Transverse colon (tissue), 4 donors: Measurements from ENCODE around the gene ACADS. TPM values are rescaled to one million over a fixed set of nuclear protein-coding genes. Genes with fewer than 3 reads are reported as not detected.

ENCODE experiments used
- DNase-seq: peaks from one replicate; pipeline ENCODE4 v3.0.0-alpha.2; 2019
- H3K27ac ChIP-seq, 4 donors: fragments of 200-600 bp; sonication (generic); 2 replicates each; pipeline ENCODE4 v1.5.1; 2016 to 2018; ENCODE audit warnings: inconsistent platforms in 4 of 4
- H3K27me3 ChIP-seq: fragments of 200-600 bp; sonication (generic); 2 replicates; pipeline ENCODE4 v1.5.1; 2017; ENCODE audit warnings: inconsistent platforms
- H3K36me3 ChIP-seq, 4 donors: fragments of 200-600 bp; sonication (generic); 2 replicates each; pipeline ENCODE4 v1.5.1; 2017 to 2019; ENCODE audit warnings: inconsistent platforms in 4 of 4
- H3K4me1 ChIP-seq, 4 donors: fragments of 200-600 bp; sonication (generic); 2 replicates each; pipeline ENCODE4 v1.5.1; 2017 to 2020; ENCODE audit warnings: inconsistent platforms in 4 of 4
- H3K4me3 ChIP-seq, 4 donors: fragments of 200-600 bp; sonication (generic); 1 replicate in 1 of 4; 2 replicates in 3 of 4; pipeline versions ENCODE4 v1.5.1 to v1.6.1; 2017 to 2019; ENCODE audit warnings: inconsistent platforms in 4 of 4
- H3K9me3 ChIP-seq, 2 donors: fragments of 200-600 bp; sonication (generic); 2 replicates each; pipeline ENCODE4 v1.5.1; 2017 to 2019; ENCODE audit warnings: inconsistent platforms in 2 of 2
- CTCF ChIP-seq, 5 experiments: fragments of 200-600 bp in 3 of 5; fragments of 450-650 bp in 2 of 5; sonication (generic) in 3 of 5; IDR thresholded peaks; 1 replicate in 2 of 5; 2 replicates in 3 of 5; pipeline ENCODE4 v1.5.1; 2016 to 2017; ENCODE audit warnings: antibody characterized with exemption in 5 of 5, inconsistent platforms in 3 of 5, mild to moderate bottlenecking in 2 of 5, moderate library complexity in 1 of 5
- EP300 ChIP-seq: sonication (generic); formaldehyde crosslinking; IDR thresholded peaks from one replicate; pipeline ENCODE4 v1.6.1; 2017; ENCODE audit warnings: antibody characterized with exemption, low read depth
- POLR2A ChIP-seq: fragments of 450-650 bp; IDR thresholded peaks from one replicate; pipeline ENCODE4 v1.6.1; 2016; ENCODE audit warnings: antibody characterized with exemption, mild to moderate bottlenecking, moderate library complexity
- POLR2AphosphoS5 ChIP-seq, 3 donors: sonication (generic); formaldehyde crosslinking; IDR thresholded peaks; one replicate each; pipeline ENCODE4 v1.6.1; 2016; ENCODE audit warnings: antibody characterized with exemption in 3 of 3
- WGBS, 2 donors: methylation state at CpG; one replicate each; pipeline ENCODE4 v1.1.5; 2018; ENCODE audit warnings: low coverage in 1 of 2; 5-methylcytosine and 5-hydroxymethylcytosine counted together
- in situ Hi-C, 4 donors: fragments of 200-750 bp; cut with MboI; loops; one replicate each; pipeline versions ENCODE4 v1.15.0 to v1.15.1; 2017; ENCODE audit warnings: low sequenced_read_pairs in 3 of 4, low pct_ligation_motif_present in 1 of 4, low pct_unique_long_range_greater_than_20kb in 1 of 4
- intact Hi-C: fragments of 100-400 bp; cut with DNase I; formaldehyde crosslinking; loops from one replicate; pipeline ENCODE4 v1.15.1; 2023; ENCODE audit warnings: low total_unique reads
- total RNA-seq, 4 donors: library from RNA; depleted of rRNA; stranded (reverse); fragments of >200 nt; gene quantifications; one replicate each; pipeline ENCODE4 v1.1.0, GENCODE V29; 2016

ACADS gene, protein sequence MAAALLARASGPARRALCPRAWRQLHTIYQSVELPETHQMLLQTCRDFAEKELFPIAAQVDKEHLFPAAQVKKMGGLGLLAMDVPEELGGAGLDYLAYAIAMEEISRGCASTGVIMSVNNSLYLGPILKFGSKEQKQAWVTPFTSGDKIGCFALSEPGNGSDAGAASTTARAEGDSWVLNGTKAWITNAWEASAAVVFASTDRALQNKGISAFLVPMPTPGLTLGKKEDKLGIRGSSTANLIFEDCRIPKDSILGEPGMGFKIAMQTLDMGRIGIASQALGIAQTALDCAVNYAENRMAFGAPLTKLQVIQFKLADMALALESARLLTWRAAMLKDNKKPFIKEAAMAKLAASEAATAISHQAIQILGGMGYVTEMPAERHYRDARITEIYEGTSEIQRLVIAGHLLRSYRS
- 100 to 1,000 TPM; 224 to 338 (median 297) TPM for total RNA-seq

GRCh38 chr12:120725659-120726509 lies at the start of gene ACADS:
Gene ACADS (plus strand): TSS chr12:120725826. CDS start chr12:120725886, 60 bp downstream.
- 4 to 7% methylated on average over 14 to 39 of the region's 66 CpGs for WGBS, 2 donors
- TF ChIP-seq EP300 (no peak), POLR2AphosphoS5 (IDR thresholded peaks at IDR 0.05) (peak; percentile 79 to 89 (median 88)), CTCF (IDR thresholded peaks at IDR 0.05) (peak in 1 of 5 experiments; percentile 24), POLR2A (peak; percentile 83)
- in situ Hi-C loops (no loop called here), intact Hi-C loops (no loop called here)
- DNase-seq, result peak; percentile 95
- peaks cover 7 to 35% (median 14%) of the 10 kb centered on the region in 4 donors for H3K4me1 ChIP-seq
- no peaks in the 10 kb centered on the region for H3K27me3 ChIP-seq
- peak within 1 kb of the TSS; percentile 86 to 90 (median 90) for H3K27ac ChIP-seq
- H3K4me3 ChIP-seq, result peak within 1 kb of the TSS; percentile 53 to 86 (median 70)
- H3K9me3 ChIP-seq, result no peaks in the 10 kb centered on the region
- peaks cover 0 to 27% (median 3%) of the 10 kb centered on the region in 4 donors for H3K36me3 ChIP-seq

DNA sequence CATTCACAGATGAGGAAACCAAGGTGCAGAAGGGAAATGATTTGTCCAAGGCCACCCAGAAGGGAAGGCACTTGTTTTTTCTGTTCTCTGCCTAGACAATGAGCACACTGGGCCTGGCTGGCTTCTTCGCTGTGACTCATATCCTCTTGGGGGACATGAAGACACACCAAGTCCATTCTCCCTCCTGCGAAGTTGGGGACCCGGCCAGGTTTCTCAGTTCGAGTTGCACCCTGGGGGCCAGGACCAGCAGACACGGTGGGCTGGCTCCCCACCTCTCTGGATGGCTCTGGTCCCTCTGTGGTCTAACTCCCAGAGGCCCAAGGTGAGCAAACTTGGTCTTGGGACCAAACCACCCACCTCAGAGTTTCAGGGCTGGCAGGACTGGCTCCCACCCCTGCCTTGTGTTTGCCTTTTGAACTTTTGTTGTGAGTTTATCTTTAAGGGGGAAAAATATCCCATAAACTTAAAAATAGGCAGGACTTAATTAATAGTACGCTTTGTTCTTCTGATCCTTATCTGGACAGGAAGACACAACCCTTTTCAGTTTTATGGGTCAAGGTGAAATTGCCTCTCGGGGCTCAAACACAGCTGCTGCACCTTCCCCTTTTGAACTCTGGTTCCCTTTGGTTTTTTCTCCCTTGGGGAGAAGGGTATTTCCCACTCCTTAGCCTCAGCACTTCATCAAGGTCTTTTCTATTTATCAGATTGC lies 47.7 kb upstream of the ACADS start:
- peaks cover 0 to 9% (median 2%) of the 10 kb centered on the region in 4 donors for H3K4me1 ChIP-seq
- no peaks in the 10 kb centered on the region for H3K9me3 ChIP-seq
- peak overlapping the region in 2 of 4 donors; percentile 9 to 25 for H3K27ac ChIP-seq
- in situ Hi-C loops, result no loop called here
- intact Hi-C loops, result no loop called here
- TF ChIP-seq EP300, result no peak
- TF ChIP-seq POLR2AphosphoS5 (IDR thresholded peaks at IDR 0.05), result no peak
- no peak for TF ChIP-seq POLR2A
- TF ChIP-seq CTCF (IDR thresholded peaks at IDR 0.05), result no peak
- no peak overlapping the region for H3K4me3 ChIP-seq
- WGBS, 2 donors, result 27 to 44% methylated on average over 2 to 7 of the region's 7 CpGs
- DNase-seq, result no peak
- H3K36me3 ChIP-seq, result no peaks in the 10 kb centered on the region
- H3K27me3 ChIP-seq, result no peaks in the 10 kb centered on the region

GRCh38 chr12:120678572-120678971 lies 47.1 kb upstream of the ACADS start:
- DNase-seq, result no peak
- Histone ChIP-seq H3K27ac (no peak overlapping the region), H3K4me3 (no peak overlapping the region), H3K4me1 (peaks cover 0 to 9% (median 2%) of the 10 kb centered on the region in 4 donors), H3K9me3 (no peaks in the 10 kb centered on the region), H3K36me3 (no peaks in the 10 kb centered on the region), H3K27me3 (no peaks in the 10 kb centered on the region)
- 27 to 59% methylated on average over 3 to 8 of the region's 8 CpGs for WGBS, 2 donors
- TF ChIP-seq CTCF (IDR thresholded peaks at IDR 0.05) (no peak), POLR2AphosphoS5 (IDR thresholded peaks at IDR 0.05) (no peak), EP300 (no peak), POLR2A (no peak)
- in situ Hi-C loops, result no loop called here
- intact Hi-C loops, result no loop called here
